T-helper 2 cell treated with Interferon-gamma antibody and Interleukin-4, amounts not matched to agents 100 ng/mL and 5 ng/mL, for 36 hours (primary cell): ENCODE results near the gene CMSS1. TPM values are rescaled to one million over a fixed set of nuclear protein-coding genes. Genes with fewer than 3 reads are reported as not detected.

Experiments
- intact Hi-C: fragments of 100-400 bp; cut with micrococcal nuclease; formaldehyde crosslinking; loops from one replicate; pipeline ENCODE4 v1.15.1; 2023
- total RNA-seq: library from RNA; stranded (reverse); gene quantifications from 2 replicates; pipeline ENCODE4 v1.2.3, GENCODE V29; 2022

CMSS1 gene
- total RNA-seq, 1 donor from 2014 or later = 53.2 TPM

DNA sequence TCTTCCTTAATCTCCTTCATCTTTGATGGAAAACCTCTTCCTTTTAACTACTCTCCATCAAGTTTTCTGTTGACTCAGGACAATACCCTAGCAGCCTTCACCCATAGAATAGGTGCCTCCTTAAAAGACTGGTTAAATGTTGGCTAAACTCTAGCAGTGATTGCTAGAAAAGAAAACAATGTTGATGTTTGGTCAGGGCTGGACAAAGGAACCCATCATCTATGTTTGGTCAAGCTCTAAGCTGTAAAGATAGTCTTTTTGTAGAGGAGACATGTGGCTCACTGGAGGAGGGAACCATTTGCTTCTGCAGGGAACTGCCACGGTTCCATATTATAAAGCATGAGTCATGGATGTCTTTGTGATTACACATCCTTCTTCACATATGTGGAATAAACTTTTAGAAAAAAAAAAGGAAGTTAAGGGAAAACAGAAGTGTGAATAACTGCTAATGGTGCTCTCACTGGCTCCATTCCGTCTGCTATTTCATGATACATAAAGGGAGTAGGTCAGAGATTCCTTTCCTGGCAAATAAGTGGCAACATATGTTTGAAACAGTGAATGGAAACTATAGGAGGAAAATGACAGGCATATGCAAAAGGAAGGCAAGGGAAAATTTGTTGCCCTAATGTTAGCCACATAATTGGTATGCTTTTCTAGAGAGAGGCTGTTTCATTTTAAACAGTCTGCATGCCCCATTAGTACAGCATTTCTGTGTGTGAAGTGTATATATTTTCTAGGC is 78.2 kb downstream of the CMSS1 start:
- intact Hi-C loops = no loop called here

DNA sequence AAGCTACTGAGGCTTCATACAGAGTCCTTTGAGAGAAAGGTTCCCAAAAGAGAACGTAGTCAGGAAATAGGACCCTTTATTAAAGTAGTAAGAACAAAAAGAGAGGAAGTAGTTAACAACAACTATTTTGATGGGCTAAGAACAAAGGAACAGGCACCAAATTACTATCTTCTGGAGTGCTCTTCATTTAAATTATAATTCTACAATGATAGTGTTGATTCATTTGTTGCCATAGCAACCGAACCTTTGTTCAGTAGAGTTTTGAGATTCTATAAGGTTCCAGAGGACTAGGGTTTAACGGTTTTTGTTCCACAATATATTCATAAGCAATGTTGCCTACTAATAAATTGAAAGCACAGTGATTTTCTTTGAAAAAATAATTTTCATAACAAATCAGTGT is 78.8 kb downstream of the CMSS1 start:
- intact Hi-C loops = no loop called here

DNA sequence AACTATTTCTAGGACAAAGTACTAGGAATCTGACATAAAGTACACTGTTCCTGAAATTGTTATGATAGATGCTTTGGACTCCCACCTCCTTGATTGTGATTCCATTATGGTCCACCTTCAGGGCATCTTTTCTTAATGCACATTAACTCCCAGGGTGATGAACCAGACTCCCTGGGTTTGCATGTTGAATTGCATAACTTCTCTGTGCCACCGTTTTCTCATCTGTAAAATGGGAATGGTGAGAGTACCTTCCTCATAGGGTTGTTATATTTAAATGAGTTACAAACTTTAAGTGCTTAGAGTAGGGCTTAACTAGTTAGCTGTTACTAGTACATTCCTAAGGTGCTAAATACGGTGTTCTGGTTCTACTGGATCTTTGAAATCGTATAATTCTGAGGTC is 81.9 kb downstream of the CMSS1 start:
- intact Hi-C loops = no loop called here

GRCh38 chr3:99900248-99900647 is 82.6 kb downstream of the CMSS1 start:
- intact Hi-C loops = no loop called here

- intact Hi-C loops = no loop called here
Observed at GRCh38 chr3:99901200-99901926, 83.7 kb downstream of the CMSS1 start.

DNA sequence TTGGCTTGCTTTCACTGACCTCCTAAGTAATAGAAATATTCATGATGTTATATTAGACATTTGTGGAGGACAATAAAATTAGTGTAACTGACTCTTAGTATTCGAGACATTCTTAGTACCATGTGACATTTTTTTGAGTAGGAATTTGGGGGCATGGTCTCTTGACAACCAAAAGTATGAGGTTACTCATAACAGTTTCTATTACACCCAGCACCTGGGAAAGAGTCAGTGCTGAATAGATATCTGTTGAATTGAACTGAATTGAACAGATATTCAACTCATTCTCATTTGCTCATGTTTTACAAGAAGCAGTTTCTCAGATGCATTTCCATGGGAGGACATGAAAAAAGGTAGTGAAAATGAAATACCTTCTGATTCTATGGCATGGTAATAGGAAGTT is 84.4 kb downstream of the CMSS1 start:
- intact Hi-C loops = no loop called here

DNA sequence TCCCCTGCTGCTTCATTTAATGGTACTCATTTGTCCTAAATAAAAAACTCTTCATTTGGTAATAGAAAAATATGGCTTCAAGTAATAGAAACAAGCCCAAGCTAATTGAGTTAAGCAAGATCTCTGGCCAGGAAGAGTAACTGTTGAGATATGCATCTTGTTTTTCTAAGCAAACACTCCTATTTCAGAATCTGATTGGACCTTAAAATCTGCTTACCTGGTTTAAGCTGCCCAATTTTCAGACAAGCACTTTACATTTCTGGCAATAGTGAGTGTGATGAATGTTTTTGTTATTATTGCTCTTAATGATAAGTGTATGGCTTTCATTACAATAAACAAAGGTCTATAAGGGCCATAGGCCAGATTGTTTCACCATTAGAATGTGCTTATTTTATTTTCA is 86.2 kb downstream of the CMSS1 start:
- intact Hi-C loops = no loop called here

- intact Hi-C loops = no loop called here
Observed at GRCh38 chr3:99907959-99908544, 90.4 kb downstream of the CMSS1 start.

- intact Hi-C loops = no loop called here
Observed at GRCh38 chr3:99909714-99910495, 92.2 kb downstream of the CMSS1 start.

DNA sequence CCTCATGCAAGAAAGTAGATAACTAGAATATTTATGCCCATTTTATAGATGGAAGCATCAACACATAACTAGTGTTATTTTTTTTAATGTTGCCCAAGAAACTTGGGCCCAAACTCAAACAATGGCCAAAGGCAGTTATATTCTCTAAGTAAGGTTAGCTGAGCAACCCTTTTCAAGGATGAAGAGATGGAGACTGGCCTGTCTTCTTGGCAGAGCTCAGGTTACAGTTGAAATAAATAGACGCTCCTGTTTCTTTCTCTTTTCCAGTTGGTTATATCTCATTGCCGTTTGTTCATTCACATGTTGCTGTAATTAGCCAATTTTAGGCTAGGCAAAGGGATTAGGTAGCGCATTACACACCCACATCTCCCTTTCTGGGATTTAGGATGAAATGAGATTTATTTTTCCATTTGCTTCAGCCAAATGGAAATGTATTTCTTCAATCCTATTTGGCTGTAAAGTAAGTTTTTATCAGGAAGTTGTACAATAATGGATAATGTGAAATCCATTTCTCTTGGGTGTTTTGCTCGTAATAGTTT is 93.2 kb downstream of the CMSS1 start:
- intact Hi-C loops = no loop called here

DNA sequence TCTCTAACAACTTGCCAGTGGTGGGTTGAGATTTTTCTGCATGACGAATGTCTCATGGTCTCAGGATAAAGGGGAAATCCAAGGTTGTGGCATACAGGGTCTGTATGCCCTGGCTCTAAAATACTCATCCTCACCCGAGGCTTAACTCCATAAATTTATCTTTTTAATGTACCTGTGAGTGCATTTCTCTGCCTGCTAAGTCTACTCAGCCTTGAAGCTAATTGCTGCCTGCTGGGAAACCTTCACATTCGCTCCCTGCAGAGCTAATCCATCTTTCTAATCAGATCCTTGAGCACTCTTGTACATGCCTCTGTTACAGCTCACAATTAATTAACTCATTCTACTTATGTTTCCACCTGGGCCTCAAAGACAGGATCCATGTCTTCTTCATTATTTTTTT is 93.8 kb downstream of the CMSS1 start:
- intact Hi-C loops = no loop called here

DNA sequence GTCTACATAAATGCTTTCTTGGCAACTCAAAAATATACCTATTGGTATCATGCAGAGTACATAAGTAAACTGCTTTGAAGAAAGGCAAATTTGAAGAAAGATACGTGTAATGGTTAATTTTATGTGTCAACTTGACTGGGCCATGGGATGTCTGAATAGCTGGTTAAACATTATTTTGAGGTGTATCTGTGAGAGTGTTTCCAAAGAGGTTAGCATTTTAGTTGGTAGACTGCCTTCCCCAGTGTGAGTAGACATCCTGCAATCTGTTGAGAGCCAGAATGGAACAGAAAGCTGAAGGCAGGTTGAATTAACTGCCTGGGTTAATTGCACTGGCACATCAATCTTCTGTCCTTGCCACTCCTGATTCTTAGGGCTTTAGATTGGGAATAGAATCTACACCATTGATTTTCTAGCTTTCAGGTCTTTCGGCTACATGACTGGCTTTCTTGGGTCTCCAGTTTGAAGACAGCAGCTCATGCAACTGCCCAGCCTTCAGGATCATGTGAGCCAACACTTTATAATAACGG is 98.3 kb downstream of the CMSS1 start:
- intact Hi-C loops = no loop called here

- intact Hi-C loops = no loop called here
Observed at GRCh38 chr3:99918715-99919114, 101.1 kb downstream of the CMSS1 start.

DNA sequence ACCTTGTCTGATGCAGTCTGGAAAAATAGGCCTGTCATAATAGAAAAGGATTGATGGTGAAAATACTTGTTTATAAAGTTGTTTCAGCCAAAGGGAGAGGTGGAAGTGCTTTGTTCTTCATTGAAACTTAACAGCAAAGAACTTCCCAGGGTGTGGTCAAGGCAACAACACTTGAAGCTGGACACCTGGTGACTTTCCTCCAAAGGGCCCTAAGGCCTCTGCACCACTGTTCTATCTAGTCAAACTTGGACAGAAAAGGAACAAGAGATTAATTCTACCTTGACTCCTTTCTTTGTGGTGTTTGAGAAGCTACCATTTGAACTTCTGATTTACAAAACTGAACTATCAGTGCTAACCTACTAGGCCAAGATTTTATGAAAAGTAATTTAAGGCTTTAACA is 102.0 kb downstream of the CMSS1 start:
- intact Hi-C loops = no loop called here

- intact Hi-C loops = no loop called here
Observed at GRCh38 chr3:99920481-99921376, 103.1 kb downstream of the CMSS1 start.

DNA sequence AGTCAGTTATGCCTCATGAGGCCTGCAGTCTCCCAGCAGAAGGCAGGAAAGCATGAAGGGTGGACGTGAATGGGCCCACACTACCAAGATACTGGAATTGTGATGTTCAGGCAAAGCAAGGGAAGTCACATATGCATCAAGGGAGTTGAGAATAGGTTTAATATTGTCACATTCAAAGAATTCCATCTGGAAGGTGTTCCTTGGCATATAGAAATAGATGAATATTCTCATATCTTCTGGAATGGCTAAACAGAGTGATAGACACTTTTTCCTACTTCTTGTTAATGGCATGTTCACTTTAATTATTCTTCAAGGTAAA is 103.7 kb downstream of the CMSS1 start:
- intact Hi-C loops = no loop called here

- intact Hi-C loops = no loop called here
Observed at GRCh38 chr3:99921986-99922385, 104.3 kb downstream of the CMSS1 start.

GRCh38 chr3:99923873-99924272 is 106.2 kb downstream of the CMSS1 start:
- intact Hi-C loops = no loop called here

- intact Hi-C loops = no loop called here
Observed at GRCh38 chr3:99925584-99926230, 108.0 kb downstream of the CMSS1 start.
